NB4 (cell line): ENCODE measurements around the gene DPYD.

Experiments used
- DNase-seq: peaks from one replicate; pipeline ENCODE4 v3.0.0; 2010; ENCODE audit warnings: low read depth
- H3K4me3 ChIP-seq: one replicate; pipeline ENCODE4 v1.5.1; 2011; ENCODE audit warnings: mild to moderate bottlenecking, low read depth, low read length, moderate library complexity
- MYC ChIP-seq: IDR thresholded peaks from 2 replicates; pipeline ENCODE4 v1.6.1; 2011; ENCODE audit warnings: low read depth, low read length
- POLR2A ChIP-seq: IDR thresholded peaks from 2 replicates; pipeline ENCODE4 v1.6.1; 2011; ENCODE audit warnings: mild to moderate bottlenecking; ENCODE audit not compliant: insufficient read length; ENCODE audit errors: extremely low read depth
- TF ChIP-seq, protein P1 (sequence below): IDR thresholded peaks from 2 replicates; pipeline ENCODE4 v1.6.1; 2011; ENCODE audit warnings: low read depth, low read length
- TF ChIP-seq, protein P2 (sequence below): IDR thresholded peaks from one replicate; pipeline ENCODE4 v1.5.1; 2012; ENCODE audit warnings: low read depth, low read length

DPYD gene

GRCh38 chr1:97271916-97272788, 648.7 kb downstream of the DPYD start:
- TF ChIP-seq, protein P1, sequence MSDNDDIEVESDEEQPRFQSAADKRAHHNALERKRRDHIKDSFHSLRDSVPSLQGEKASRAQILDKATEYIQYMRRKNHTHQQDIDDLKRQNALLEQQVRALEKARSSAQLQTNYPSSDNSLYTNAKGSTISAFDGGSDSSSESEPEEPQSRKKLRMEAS = no peak
- TF ChIP-seq, protein P2, sequence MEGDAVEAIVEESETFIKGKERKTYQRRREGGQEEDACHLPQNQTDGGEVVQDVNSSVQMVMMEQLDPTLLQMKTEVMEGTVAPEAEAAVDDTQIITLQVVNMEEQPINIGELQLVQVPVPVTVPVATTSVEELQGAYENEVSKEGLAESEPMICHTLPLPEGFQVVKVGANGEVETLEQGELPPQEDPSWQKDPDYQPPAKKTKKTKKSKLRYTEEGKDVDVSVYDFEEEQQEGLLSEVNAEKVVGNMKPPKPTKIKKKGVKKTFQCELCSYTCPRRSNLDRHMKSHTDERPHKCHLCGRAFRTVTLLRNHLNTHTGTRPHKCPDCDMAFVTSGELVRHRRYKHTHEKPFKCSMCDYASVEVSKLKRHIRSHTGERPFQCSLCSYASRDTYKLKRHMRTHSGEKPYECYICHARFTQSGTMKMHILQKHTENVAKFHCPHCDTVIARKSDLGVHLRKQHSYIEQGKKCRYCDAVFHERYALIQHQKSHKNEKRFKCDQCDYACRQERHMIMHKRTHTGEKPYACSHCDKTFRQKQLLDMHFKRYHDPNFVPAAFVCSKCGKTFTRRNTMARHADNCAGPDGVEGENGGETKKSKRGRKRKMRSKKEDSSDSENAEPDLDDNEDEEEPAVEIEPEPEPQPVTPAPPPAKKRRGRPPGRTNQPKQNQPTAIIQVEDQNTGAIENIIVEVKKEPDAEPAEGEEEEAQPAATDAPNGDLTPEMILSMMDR = no peak
- TF ChIP-seq MYC = no peak
- TF ChIP-seq POLR2A = no peak
- DNase-seq = no peak
- H3K4me3 ChIP-seq = no peak overlapping the region

GRCh38 chr1:97270508-97271307, 650.1 kb downstream of the DPYD start:
- DNase-seq = peak; percentile 18
- TF ChIP-seq MYC (no peak), POLR2A (no peak)
- TF ChIP-seq, protein P2 = no peak
- TF ChIP-seq, protein P1 = no peak

DNA sequence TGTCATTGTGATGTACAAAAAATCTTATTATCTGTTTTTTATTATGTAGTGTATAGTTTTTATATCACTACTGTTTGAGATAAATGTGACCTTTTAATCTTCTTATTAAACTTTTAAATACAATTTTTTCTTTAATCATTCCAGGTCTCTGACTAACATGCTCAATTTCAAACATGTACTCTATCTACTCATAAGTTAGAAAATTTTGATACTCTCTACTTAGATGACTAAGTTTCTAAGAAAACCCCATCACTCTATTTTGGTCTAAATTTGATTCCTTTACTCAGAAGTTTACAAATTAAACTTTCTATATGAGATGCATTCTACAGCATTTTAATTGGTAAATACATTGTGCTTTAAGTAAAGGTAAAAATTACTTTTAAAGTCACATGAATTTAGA, 655.2 kb downstream of the DPYD start:
- TF ChIP-seq, protein P2 = no peak
- TF ChIP-seq, protein P1 = no peak
- TF ChIP-seq MYC = no peak
- DNase-seq = no peak
- H3K4me3 ChIP-seq = no peak overlapping the region

More at GRCh38 chr1:97270508-97271307, 650.1 kb downstream of the DPYD start:
- no peak overlapping the region for H3K4me3 ChIP-seq

GRCh38 chr1:97262842-97263241, 658.0 kb downstream of the DPYD start:
- TF ChIP-seq, protein P1 = no peak
- TF ChIP-seq, protein P2 = no peak
- TF ChIP-seq MYC = no peak
- no peak for TF ChIP-seq POLR2A
- DNase-seq = no peak
- no peak overlapping the region for H3K4me3 ChIP-seq

- no peak overlapping the region for H3K4me3 ChIP-seq
- TF ChIP-seq POLR2A (no peak), MYC (no peak)
- TF ChIP-seq, protein P1 = no peak
- TF ChIP-seq, protein P2 = no peak
- no peak for DNase-seq
Measured at GRCh38 chr1:97258597-97258996, 662.2 kb downstream of the DPYD start.
